GM18868 (cell line): ENCODE results near the gene TBC1D22A.

Experiments used
- ATAC-seq: cut with Tn5 transposase; IDR thresholded peaks from one replicate; pipeline ENCODE4 v1.9.1; 2021; ENCODE audit warnings: mild to moderate bottlenecking, moderate library complexity; ENCODE audit not compliant: unreplicated experiment

TBC1D22A gene

DNA sequence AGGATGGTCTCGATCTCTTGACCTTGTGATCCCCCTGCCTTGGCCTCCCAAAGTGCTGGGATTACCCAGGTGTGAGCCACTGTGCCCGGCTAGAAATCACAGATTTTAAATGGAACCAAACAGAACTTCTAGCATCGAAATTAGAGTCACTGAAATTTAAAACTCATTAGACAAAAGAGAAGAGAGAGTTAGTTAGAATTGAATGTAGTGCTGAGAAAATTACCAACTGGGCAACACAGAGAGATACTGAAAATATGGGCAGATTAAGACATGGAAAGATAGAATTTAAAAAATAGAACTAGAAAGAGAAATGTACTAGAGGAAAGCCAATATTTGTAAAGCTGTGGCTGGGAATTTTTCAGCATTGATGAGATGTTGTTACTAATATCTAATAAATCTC, 217.9 kb downstream of the TBC1D22A start:
- ATAC-seq: no peak

DNA sequence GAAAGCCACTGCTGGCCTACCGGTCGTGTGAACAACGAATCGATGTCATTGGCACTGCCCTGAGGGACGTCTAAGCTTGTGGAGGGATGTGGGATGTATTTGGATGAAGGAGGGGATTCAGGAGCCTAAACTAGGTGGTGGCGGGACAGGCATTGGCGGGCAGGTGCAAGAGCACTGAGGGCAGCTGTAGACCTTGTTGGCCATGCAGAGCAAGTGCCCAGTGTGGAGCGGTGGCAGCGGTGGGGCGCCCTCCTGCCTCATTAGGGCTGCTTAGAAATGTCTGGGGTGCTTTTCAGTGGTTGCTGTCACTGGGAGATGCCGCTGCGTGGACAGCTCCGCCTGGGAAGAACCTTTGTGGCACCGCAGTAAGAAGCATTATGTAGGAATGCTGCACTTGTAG, 220.2 kb downstream of the TBC1D22A start:
- ATAC-seq: no peak

DNA sequence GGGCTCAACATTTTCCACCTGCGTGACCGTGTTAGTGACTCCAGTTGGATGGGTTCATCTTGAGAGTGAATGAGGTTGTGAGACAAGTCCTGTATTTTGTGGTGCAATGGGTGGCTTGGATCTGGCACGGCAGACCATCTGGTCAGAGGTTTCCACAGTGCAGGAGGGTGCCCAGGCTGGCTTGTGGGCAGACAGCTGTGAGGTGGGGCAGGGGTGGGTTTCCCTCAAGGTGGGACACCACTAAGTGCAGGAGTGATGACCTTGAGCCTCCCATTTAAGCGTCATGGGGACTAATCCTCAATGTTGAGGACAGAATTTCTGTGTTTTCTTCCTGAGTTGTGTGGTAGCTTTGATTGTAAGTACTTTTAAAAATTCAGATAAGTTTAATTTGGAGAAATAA, 220.6 kb downstream of the TBC1D22A start:
- no peak for ATAC-seq

DNA sequence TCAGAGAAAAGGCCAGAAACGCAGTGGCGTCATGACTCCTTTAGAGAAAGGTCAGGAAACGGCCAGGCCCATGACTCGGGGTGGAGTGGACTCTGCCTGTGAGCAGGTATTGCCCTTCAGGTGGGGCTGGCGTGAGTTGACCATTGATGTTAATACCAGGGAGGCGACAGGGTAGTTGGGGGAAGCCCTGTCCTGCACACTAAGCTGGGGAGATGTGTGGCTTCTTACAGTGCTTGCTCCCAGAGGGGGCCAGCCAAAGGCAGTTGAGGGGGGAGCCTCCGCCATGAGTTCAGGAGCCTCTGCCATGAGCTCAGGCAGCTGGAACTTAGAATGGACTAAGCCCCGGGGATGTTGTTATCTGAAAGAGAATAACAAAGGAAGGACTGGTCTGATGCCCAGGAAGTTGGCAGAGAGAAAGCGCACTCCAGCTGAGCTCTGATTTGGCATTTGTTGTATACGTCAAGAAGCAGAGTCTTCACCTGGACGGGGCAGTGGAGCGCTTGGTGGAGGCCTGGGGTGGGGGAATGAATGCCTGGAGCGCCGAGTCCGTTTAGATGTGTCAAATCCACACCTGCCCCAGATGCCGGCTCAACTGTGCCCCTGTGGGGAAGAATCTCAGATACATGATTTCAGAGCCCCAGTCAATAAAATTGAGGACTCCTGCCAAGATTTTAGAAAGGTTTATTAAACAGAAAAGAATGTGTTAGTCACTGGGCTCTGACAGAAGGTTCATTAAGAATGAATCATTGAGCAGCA, 222.5 kb downstream of the TBC1D22A start:
- no peak for ATAC-seq

- no peak for ATAC-seq
Observed at GRCh38 chr22:46985507-46985882, 223.0 kb downstream of the TBC1D22A start.

DNA sequence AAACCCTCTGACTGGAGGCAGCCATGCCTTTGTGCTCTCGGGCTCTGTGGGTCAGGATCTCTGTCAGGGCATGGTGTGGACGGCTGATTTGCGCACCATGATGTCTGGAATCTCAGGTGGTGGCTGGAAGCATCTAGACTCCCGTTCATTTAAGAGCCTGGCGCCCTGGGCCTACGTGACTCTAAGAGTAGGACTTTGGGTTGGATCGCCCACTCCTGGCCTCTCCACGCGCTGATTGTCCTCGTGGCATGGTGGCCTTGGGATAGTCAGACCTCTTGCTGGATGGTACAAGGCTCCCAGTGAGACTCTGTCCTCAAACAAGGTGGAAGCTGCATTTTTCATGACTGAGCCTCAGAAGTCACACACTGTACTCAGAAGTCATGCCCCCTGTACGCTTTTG, 224.3 kb downstream of the TBC1D22A start:
- no peak for ATAC-seq

- no peak for ATAC-seq
Observed at GRCh38 chr22:46990937-46991550, 228.6 kb downstream of the TBC1D22A start.

- no peak for ATAC-seq
Observed at GRCh38 chr22:46991666-46992065, 229.2 kb downstream of the TBC1D22A start.

GRCh38 chr22:46992121-46992731, 229.8 kb downstream of the TBC1D22A start:
- no peak for ATAC-seq

DNA sequence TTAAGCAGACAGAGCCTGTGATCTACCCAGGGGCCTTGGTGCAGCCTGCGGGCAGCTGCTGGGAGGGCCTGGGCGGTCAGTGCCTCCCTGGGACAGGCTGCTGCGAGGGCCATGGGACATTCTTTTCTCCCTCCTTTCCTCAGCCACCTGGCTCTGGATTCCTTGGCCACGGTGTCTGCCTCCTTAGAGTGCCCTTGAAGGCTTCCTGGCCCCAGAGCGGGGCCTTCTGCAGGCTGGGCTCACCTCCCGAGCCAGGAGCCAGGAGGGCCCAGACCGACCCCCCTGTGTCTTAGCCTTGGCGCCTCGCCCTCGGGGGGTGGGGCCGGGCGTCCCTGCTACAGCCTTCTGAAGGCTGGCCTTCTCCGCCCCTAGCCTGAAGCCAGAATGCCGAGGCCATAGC, 231.2 kb downstream of the TBC1D22A start:
- ATAC-seq: no peak

DNA sequence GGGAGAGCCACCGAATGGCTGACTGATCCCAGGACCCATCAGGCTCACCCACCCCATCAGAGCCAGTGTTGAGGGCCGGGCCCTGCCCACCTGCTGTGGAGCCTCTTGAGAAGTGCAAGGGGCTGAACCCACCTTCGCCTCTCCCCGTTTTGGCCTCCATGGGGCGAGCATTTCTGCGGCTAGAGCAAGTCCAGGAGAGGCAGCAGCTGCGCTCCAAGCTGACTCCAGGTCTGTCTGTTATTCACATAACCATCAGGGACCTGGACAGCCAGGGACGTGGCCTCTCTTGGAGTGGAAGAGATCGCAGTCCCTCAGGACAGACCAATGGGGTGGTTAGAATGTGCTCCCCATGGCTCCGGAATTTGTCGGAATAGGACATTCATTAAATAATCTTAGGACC, 231.8 kb downstream of the TBC1D22A start:
- ATAC-seq: no peak

- no peak for ATAC-seq
Observed at GRCh38 chr22:46994983-46995382, 232.5 kb downstream of the TBC1D22A start.

DNA sequence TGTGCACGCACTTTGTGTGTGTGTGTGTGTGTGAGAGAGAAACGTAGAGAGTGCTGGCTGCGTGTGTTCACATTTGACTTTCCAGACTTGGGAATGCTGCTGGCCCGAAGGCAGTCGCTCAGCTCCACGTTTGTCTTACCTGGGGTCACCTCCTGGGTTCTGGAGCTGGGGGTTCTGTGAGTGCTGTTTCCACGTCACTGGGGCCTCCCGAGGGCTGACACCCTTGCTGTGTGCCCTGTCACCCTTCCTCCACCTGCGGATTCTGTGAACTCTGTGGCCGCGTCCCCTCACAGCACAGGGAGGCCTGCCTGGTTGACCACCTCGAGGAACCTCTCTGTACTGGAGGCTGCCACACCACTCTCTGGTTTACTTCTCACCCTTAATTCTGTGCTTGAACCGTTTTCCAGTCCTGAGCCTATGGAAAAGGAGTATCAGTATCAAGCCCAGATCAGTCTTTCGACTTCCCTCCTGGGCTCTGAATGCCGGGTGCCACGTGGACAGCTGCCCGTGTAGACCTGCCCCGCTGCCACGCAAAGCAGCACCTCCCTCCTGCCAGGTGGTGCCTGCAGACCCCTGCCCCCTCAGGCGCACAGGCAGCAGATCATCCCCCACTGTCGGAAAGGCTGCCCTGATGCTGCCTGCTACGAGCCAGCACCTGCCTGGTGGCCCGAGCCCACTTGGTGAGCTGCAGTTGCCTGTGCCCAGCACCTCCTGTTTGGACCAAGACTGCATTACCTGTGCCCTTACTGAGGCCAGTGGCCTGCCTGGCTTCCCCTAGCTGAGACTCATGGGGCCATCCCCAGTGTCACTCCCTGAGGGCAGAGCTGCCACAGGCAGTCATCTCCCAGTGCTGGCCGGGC, 233.3 kb downstream of the TBC1D22A start:
- no peak for ATAC-seq

- no peak for ATAC-seq
Observed at GRCh38 chr22:46996595-46997310, 234.3 kb downstream of the TBC1D22A start.

- no peak for ATAC-seq
Observed at GRCh38 chr22:46997311-46997970, 235.0 kb downstream of the TBC1D22A start.

DNA sequence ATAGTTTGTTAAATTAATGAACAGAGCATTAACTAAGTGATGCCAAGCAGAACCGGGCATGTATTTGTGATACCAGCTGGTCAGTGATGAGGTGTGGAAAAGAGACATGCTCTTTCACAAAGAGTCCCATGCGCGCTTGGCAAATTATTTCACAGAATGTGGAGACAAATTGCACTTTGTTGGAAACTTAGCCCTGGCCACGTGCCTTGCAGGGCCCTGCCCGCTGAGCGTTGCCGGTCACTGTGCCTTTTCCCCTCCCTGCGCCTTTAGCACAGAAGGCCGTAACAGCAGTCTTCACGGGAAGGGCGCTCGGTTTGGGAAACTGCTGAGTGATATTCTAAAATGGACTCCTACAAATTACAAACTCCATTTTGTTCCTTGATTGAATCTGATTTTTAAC, 235.9 kb downstream of the TBC1D22A start:
- no peak for ATAC-seq

GRCh38 chr22:47000256-47000655, 237.8 kb downstream of the TBC1D22A start:
- no peak for ATAC-seq

DNA sequence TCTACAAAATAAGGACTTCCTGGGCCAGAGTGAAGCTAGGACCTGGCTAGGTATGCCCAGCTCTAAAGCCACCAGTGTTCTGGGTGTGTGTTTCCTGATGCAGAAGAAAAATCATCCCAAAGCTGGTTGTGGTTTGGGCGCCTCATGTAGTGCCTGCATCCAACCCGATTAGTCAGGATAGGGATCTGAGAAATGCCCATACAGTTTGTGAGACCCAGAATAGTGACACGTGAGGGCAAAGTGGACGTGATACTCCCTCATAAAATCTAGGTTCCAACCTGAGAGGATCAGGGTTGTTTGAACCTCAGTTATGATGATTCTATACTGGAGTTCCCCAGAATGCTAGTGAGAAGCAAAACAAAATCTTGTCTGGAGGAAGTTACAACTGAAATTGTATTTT, 238.4 kb downstream of the TBC1D22A start:
- peak; percentile 57 for ATAC-seq

GRCh38 chr22:47001288-47001687, 238.8 kb downstream of the TBC1D22A start:
- peak; percentile 59 for ATAC-seq

- ATAC-seq: no peak
Observed at GRCh38 chr22:47002692-47003091, 240.2 kb downstream of the TBC1D22A start.
